Nephron progenitor cell (in vitro differentiated cells): ENCODE measurements around the gene SLC44A1.

Experiments used
- DNase-seq: peaks from one replicate; pipeline ENCODE4 v3.0.0; 2021
- H3K27ac Mint-ChIP-seq: 2 replicates; pipeline ENCODE4 v1.8.0; 2021; ENCODE audit warnings: mild to moderate bottlenecking, moderate library complexity, mixed read lengths
- H3K27me3 Mint-ChIP-seq: 2 replicates; pipeline ENCODE4 v1.8.0; 2021; ENCODE audit warnings: mild to moderate bottlenecking, low read depth, mixed read lengths; ENCODE audit not compliant: poor library complexity
- H3K36me3 Mint-ChIP-seq: 2 replicates; pipeline ENCODE4 v1.8.0; 2021; ENCODE audit warnings: low read depth, mixed read lengths
- H3K4me1 Mint-ChIP-seq: 2 replicates; pipeline ENCODE4 v1.8.0; 2021; ENCODE audit warnings: mixed read lengths
- H3K4me3 Mint-ChIP-seq: 2 replicates; pipeline ENCODE4 v1.8.0; 2021; ENCODE audit warnings: mild to moderate bottlenecking, moderate library complexity, mixed read lengths
- H3K9me3 Mint-ChIP-seq: 2 replicates; pipeline ENCODE4 v1.8.0; 2021; ENCODE audit warnings: mild to moderate bottlenecking, moderate library complexity, mixed read lengths
- CTCF ChIP-seq: fragments of 200-600 bp; sonication (generic); IDR thresholded peaks from 2 replicates; pipeline ENCODE4 v1.5.0; 2021; ENCODE audit warnings: antibody characterized with exemption

SLC44A1 gene

GRCh38 chr9:105445203-105445881 lies 200.9 kb downstream of the SLC44A1 start:
- no peak for DNase-seq
- Mint-ChIP-seq H3K36me3 (peaks cover 5% of the 10 kb centered on the region), H3K4me1 (peaks cover 57% of the 10 kb centered on the region), H3K27me3 (peaks cover 14% of the 10 kb centered on the region), H3K27ac (peak overlapping the region; percentile 8), H3K4me3 (no peak overlapping the region), H3K9me3 (peaks cover 5% of the 10 kb centered on the region)
- TF ChIP-seq CTCF: no peak

- H3K36me3 Mint-ChIP-seq: peaks cover 15% of the 10 kb centered on the region
- H3K27ac Mint-ChIP-seq: peak overlapping the region; percentile 88
- H3K4me3 Mint-ChIP-seq: peak overlapping the region; percentile 93
- no peaks in the 10 kb centered on the region for H3K9me3 Mint-ChIP-seq
- TF ChIP-seq CTCF: no peak
- no peak for DNase-seq
- H3K27me3 Mint-ChIP-seq: peaks cover 10% of the 10 kb centered on the region
- peaks cover 69% of the 10 kb centered on the region for H3K4me1 Mint-ChIP-seq
Observed at GRCh38 chr9:105447386-105447813, 202.9 kb downstream of the SLC44A1 start.

- Mint-ChIP-seq H3K9me3 (peaks cover 3% of the 10 kb centered on the region), H3K4me3 (peak within 1 kb of the TSS; percentile 93), H3K4me1 (peaks cover 69% of the 10 kb centered on the region), H3K36me3 (peaks cover 20% of the 10 kb centered on the region), H3K27ac (peak within 1 kb of the TSS; percentile 89), H3K27me3 (peaks cover 10% of the 10 kb centered on the region)
- no peak for TF ChIP-seq CTCF
- peak; percentile 93 for DNase-seq
Observed at GRCh38 chr9:105447814-105448812, 203.7 kb downstream of the SLC44A1 start, which contains the start of gene FSD1L. FSD1L (plus strand) TSS chr9:105448034; CDS start chr9:105448221, 187 bp downstream.

GRCh38 chr9:105449081-105449480 lies 204.6 kb downstream of the SLC44A1 start:
- H3K27ac Mint-ChIP-seq: peak overlapping the region; percentile 89
- peaks cover 64% of the 10 kb centered on the region for H3K4me1 Mint-ChIP-seq
- H3K36me3 Mint-ChIP-seq: peaks cover 20% of the 10 kb centered on the region
- peaks cover 3% of the 10 kb centered on the region for H3K9me3 Mint-ChIP-seq
- no peak for DNase-seq
- TF ChIP-seq CTCF: no peak
- H3K27me3 Mint-ChIP-seq: peaks cover 7% of the 10 kb centered on the region
- peak overlapping the region; percentile 93 for H3K4me3 Mint-ChIP-seq

- DNase-seq: no peak
- peaks cover 7% of the 10 kb centered on the region for H3K9me3 Mint-ChIP-seq
- peaks cover 32% of the 10 kb centered on the region for H3K36me3 Mint-ChIP-seq
- H3K4me1 Mint-ChIP-seq: peaks cover 43% of the 10 kb centered on the region
- peaks cover 4% of the 10 kb centered on the region for H3K27me3 Mint-ChIP-seq
- no peak for TF ChIP-seq CTCF
- H3K27ac Mint-ChIP-seq: peak overlapping the region; percentile 84
- no peak overlapping the region for H3K4me3 Mint-ChIP-seq
Observed at GRCh38 chr9:105452185-105452584, 207.7 kb downstream of the SLC44A1 start.
